H1 (cell line): ENCODE measurements around the gene GALNT6. TPM values are rescaled to one million over a fixed set of nuclear protein-coding genes. Genes with fewer than 3 reads are reported as not detected.

Experiments used
- CHD7 ChIP-seq: fragments of 300-600 bp; sonication (generic); IDR thresholded peaks from 2 replicates; pipeline ENCODE4 v1.7.1; 2012; ENCODE audit warnings: low read length, moderate library complexity, mild to moderate bottlenecking, inconsistent platforms; ENCODE audit not compliant: insufficient replicate concordance
- RAD21 ChIP-seq, 2 experiments: IDR thresholded peaks in 1 of 2; conservative IDR thresholded peaks in 1 of 2; 2 replicates each; pipeline ENCODE4 v1.6.1; 2011; ENCODE audit warnings: low read depth in 2 of 2, low read length in 2 of 2, improper control_type of control experiment in 1 of 2, inconsistent platforms in 1 of 2, mild to moderate bottlenecking in 1 of 2, moderate library complexity in 1 of 2
- SIN3A ChIP-seq, 2 experiments: IDR thresholded peaks in 1 of 2; conservative IDR thresholded peaks in 1 of 2; 2 replicates each; pipeline ENCODE4 v1.6.1; 2011 to 2012; ENCODE audit warnings: low read length in 2 of 2, improper control_type of control experiment in 1 of 2, low read depth in 1 of 2, mild to moderate bottlenecking in 1 of 2
- TCF12 ChIP-seq: IDR thresholded peaks from 2 replicates; pipeline ENCODE4 v1.6.1; 2011; ENCODE audit warnings: low read depth, mild to moderate bottlenecking, low read length
- polyA plus RNA-seq, 7 experiments: library from polyadenylated mRNA; depleted of rRNA in 3 of 7; stranded (reverse) in 5 of 7; unstranded in 2 of 7; fragments of >200 nt in 5 of 7; fragments of 200-250 nt in 2 of 7; gene quantifications; 1 replicate in 5 of 7; 2 replicates in 1 of 7; 4 replicates in 1 of 7; pipeline versions ENCODE4 v1.2.1 to v1.2.3, GENCODE V29; 2011 to 2013; ENCODE audit warnings: missing spikeins in 2 of 7, mixed read lengths in 2 of 7
- total RNA-seq: library from RNA; stranded (reverse); fragmentation: NEBNext Ultra II Directional; extraction: Animal tissue kit (Norgen Biotek cat#: 25700); gene quantifications from 2 replicates; pipeline ENCODE4 v1.2.1, GENCODE V29; 2021

The GALNT6 gene
- total and polyA plus RNA-seq, 2 of the 8 experiments (the other 6 are each of a cell fraction or from before 2014, with no cell fraction given), result 5.8 to 10.7 TPM

GRCh38 chr12:51392556-51393237, 1.5 kb upstream of the GALNT6 start (continued):
- TF ChIP-seq CHD7, result no peak
- TF ChIP-seq SIN3A (conservative IDR thresholded peaks at IDR 0.05 in 1 of 2, IDR thresholded peaks at IDR 0.05 in 1 of 2; ENCODE audit: low read depth in 1 of 2, low read length in 2 of 2), result no peak
- TF ChIP-seq RAD21 (IDR thresholded peaks at IDR 0.05 in 1 of 2, conservative IDR thresholded peaks at IDR 0.05 in 1 of 2; ENCODE audit: low read depth in 2 of 2, low read length in 2 of 2), result no peak
- no peak for TF ChIP-seq TCF12
